Keratinocyte (primary cell): ENCODE measurements around the gene SPECC1L. TPM values are rescaled to one million over a fixed set of nuclear protein-coding genes. Genes with fewer than 3 reads are reported as not detected.

Experiments used
- DNase-seq: peaks from one replicate; pipeline ENCODE4 v3.0.0-alpha.2; 2011; ENCODE audit warnings: low read depth, missing footprints, low spot score
- FAIRE-seq: peaks from 2 replicates; lab custom pipeline; 2011; peaks lifted over from hg19 to GRCh38; lab: Jason Lieb, UNC
- H2AFZ ChIP-seq: 2 replicates; pipeline ENCODE4 v1.6.0; 2012; ENCODE audit warnings: low read length, control low read depth, inconsistent platforms; ENCODE audit not compliant: control insufficient read depth
- H3K27ac ChIP-seq: 2 replicates; pipeline ENCODE4 v1.5.1; 2011; ENCODE audit warnings: low read length; ENCODE audit not compliant: control insufficient read depth, insufficient read depth
- H3K27me3 ChIP-seq: 3 replicates; pipeline ENCODE4 v1.6.0; 2011; ENCODE audit warnings: low read length; ENCODE audit not compliant: control insufficient read depth, insufficient read depth; ENCODE audit errors: extremely low read depth
- H3K36me3 ChIP-seq, 2 experiments: 2 replicates in 1 of 2; 3 replicates in 1 of 2; pipeline ENCODE4 v1.5.1; 2011; ENCODE audit warnings: low read length in 2 of 2, mild to moderate bottlenecking in 1 of 2; ENCODE audit not compliant: control insufficient read depth in 2 of 2, insufficient read depth in 2 of 2; ENCODE audit errors: extremely low read depth in 1 of 2
- H3K4me1 ChIP-seq: 3 replicates; pipeline ENCODE4 v1.5.1; 2011; ENCODE audit warnings: low read length; ENCODE audit not compliant: control insufficient read depth, insufficient read depth; ENCODE audit errors: extremely low read depth
- H3K4me2 ChIP-seq: 3 replicates; pipeline ENCODE4 v1.6.0; 2011; ENCODE audit warnings: low read depth, low read length; ENCODE audit not compliant: control insufficient read depth, insufficient read depth; ENCODE audit errors: extremely low read depth
- H3K4me3 ChIP-seq, 3 experiments: fragments of 200-600 bp in 1 of 3; sonication (generic) in 1 of 3; 2 replicates in 2 of 3; 3 replicates in 1 of 3; pipeline ENCODE4 v1.5.1; 2011 to 2016; ENCODE audit warnings: low read length in 3 of 3, mild to moderate bottlenecking in 3 of 3, control low read depth in 2 of 3, inconsistent platforms in 1 of 3, low read depth in 1 of 3, mixed read lengths in 1 of 3, mixed run types in 1 of 3, moderate library complexity in 1 of 3; ENCODE audit not compliant: control insufficient read depth in 2 of 3, insufficient read depth in 2 of 3; ENCODE audit errors: extremely low read depth in 1 of 3
- H3K79me2 ChIP-seq: 2 replicates; pipeline ENCODE4 v1.6.0; 2012; ENCODE audit warnings: low read length; ENCODE audit not compliant: control insufficient read depth, insufficient read depth
- H3K9ac ChIP-seq: 3 replicates; pipeline ENCODE4 v1.6.0; 2011; ENCODE audit warnings: low read length; ENCODE audit not compliant: control insufficient read depth, insufficient read depth; ENCODE audit errors: extremely low read depth
- H3K9me1 ChIP-seq: 3 replicates; pipeline ENCODE4 v1.6.0; 2011; ENCODE audit warnings: low read length; ENCODE audit not compliant: control insufficient read depth, insufficient read depth; ENCODE audit errors: extremely low read depth
- H3K9me3 ChIP-seq: 2 replicates; pipeline ENCODE4 v1.5.1; 2012; ENCODE audit warnings: low read depth, low read length; ENCODE audit not compliant: control insufficient read depth
- H4K20me1 ChIP-seq: 3 replicates; pipeline ENCODE4 v1.6.0; 2011; ENCODE audit warnings: low read length; ENCODE audit not compliant: control insufficient read depth, insufficient read depth; ENCODE audit errors: extremely low read depth
- CTCF ChIP-seq, 3 experiments: IDR thresholded peaks in 1 of 3; conservative IDR thresholded peaks in 1 of 3; optimal IDR thresholded peaks in 1 of 3; 2 replicates in 2 of 3; 3 replicates in 1 of 3; pipeline versions ENCODE3 to v1.5.1; 2011; ENCODE audit warnings: low read length in 3 of 3, mild to moderate bottlenecking in 3 of 3, moderate library complexity in 2 of 3, control low read depth in 1 of 3, inconsistent platforms in 1 of 3; ENCODE audit not compliant: insufficient read depth in 2 of 3; ENCODE audit errors: extremely low read depth in 1 of 3
- EZH2 ChIP-seq: IDR thresholded peaks from one replicate; pipeline ENCODE4 v1.6.1; 2012; ENCODE audit warnings: inconsistent platforms, mild to moderate bottlenecking, low read length, moderate library complexity
- dilution Hi-C: fragments of 300-500 bp; cut with MboI; formaldehyde crosslinking; loops from one replicate; pipeline ENCODE4 v1.7.0; 2020; ENCODE audit warnings: low sequenced_read_pairs; ENCODE audit not compliant: extremely low pct_ligation_motif_present
- polyA plus RNA-seq, 5 experiments: library from polyadenylated mRNA; depleted of rRNA in 3 of 5; stranded (reverse) in 3 of 5; stranded (forward) in 1 of 5; unstranded in 1 of 5; fragments of >200 nt; gene quantifications; 1 replicate in 1 of 5; 2 replicates in 3 of 5; 3 replicates in 1 of 5; pipeline versions ENCODE4 v1.2.1 to v1.2.3, GENCODE V29; 2011 to 2012; ENCODE audit warnings: missing spikeins in 2 of 5, low read depth in 1 of 5, low replicate concordance in 1 of 5

The SPECC1L gene
- polyA plus RNA-seq, 1 donor (not counting 4 experiments of a cell fraction or from before 2014, with no cell fraction given): 19.3 TPM

DNA sequence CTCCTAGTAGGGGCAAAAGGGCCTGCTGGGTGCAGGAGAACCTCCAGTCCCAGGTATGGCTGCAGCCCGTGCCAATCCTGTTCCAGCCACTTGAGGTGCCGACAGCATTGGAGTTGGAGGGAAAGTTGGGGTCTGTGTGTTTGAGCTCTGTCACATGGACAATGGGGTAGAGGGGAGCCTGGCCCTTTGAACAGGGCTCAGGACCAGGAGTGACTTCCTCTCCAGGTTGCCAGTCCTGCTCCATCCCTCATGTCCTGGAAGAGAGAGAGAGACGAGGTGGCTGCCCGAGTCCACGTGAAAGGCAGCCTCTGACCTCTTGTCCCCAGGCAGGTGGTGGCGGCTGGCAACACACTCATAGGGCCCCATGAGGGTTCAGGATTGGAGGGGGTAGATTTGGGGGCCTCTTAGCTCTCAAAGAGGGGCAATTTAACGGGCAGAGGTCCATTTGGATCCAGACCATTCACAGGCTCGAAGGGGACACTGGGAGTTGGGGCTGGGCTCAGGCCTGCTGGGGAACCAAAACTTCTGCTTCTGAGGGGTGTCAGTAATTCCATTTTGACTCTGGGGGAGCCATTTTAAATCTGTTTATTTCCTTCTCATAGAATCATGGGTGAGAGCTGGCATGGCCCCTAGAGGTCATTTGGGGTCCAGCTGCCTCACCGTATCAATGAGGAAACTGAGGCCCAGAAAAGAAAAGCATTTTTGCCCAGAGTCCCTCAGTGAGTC, 160.8 kb downstream of the SPECC1L start:
- Histone ChIP-seq H3K27me3 (peaks cover 12% of the 10 kb centered on the region), H3K4me1 (peaks cover 27% of the 10 kb centered on the region), H3K27ac (no peak overlapping the region), H3K4me3 (no peak overlapping the region), H3K4me2 (peak overlapping the region; percentile 34), H3K9me3 (no peaks in the 10 kb centered on the region), H3K79me2 (no peaks in the 10 kb centered on the region), H3K36me3 (no peaks in the 10 kb centered on the region), H4K20me1 (no peaks in the 10 kb centered on the region), H3K9ac (no peak overlapping the region), H3K9me1 (no peaks in the 10 kb centered on the region), H2AFZ (no peak overlapping the region)
- no peak for FAIRE-seq
- no peak for TF ChIP-seq EZH2
- no peak for TF ChIP-seq CTCF (optimal IDR thresholded peaks at IDR 0.05 in 1 of 3, IDR thresholded peaks at IDR 0.05 in 1 of 3, conservative IDR thresholded peaks at IDR 0.05 in 1 of 3; ENCODE audit: extremely low read depth in 1 of 3, insufficient read depth in 2 of 3, low read length in 3 of 3)
- dilution Hi-C loops: no loop called here
- no peak for DNase-seq

GRCh38 chr22:24432059-24432853, 161.6 kb downstream of the SPECC1L start:
- no peak for FAIRE-seq
- Histone ChIP-seq H3K9ac (no peak overlapping the region), H3K4me3 (peak overlapping the region in 1 of 3 experiments; percentile 35), H3K4me1 (peaks cover 27% of the 10 kb centered on the region), H4K20me1 (no peaks in the 10 kb centered on the region), H3K4me2 (peak overlapping the region; percentile 34), H2AFZ (no peak overlapping the region), H3K27me3 (peaks cover 4% of the 10 kb centered on the region), H3K9me3 (no peaks in the 10 kb centered on the region), H3K36me3 (no peaks in the 10 kb centered on the region), H3K27ac (no peak overlapping the region), H3K79me2 (no peaks in the 10 kb centered on the region), H3K9me1 (no peaks in the 10 kb centered on the region)
- TF ChIP-seq CTCF (optimal IDR thresholded peaks at IDR 0.05 in 1 of 3, IDR thresholded peaks at IDR 0.05 in 1 of 3, conservative IDR thresholded peaks at IDR 0.05 in 1 of 3; ENCODE audit: extremely low read depth in 1 of 3, insufficient read depth in 2 of 3, low read length in 3 of 3) (peak in 1 of 3 experiments; percentile 38), EZH2 (no peak)
- DNase-seq: no peak
- dilution Hi-C loops: no loop called here
